ENCODE data around the gene EGFR. TPM values are rescaled to one million over a fixed set of nuclear protein-coding genes. Genes with fewer than 3 reads are reported as not detected.

Gene EGFR
- total RNA-seq, 1 donor from 2014 or later: 5.0 TPM

- peaks cover 2% of the 10 kb centered on the region for H3K27me3 Mint-ChIP-seq (ENCODE audit: unreplicated experiment)
- no peaks in the 10 kb centered on the region for H3K9me3 Mint-ChIP-seq (ENCODE audit: unreplicated experiment)
- H3K27ac Mint-ChIP-seq (ENCODE audit: unreplicated experiment): no peak overlapping the region
- no peak for DNase-seq (ENCODE audit: low spot score)
- TF ChIP-seq CTCF (IDR thresholded peaks at IDR 0.05; ENCODE audit: unreplicated experiment): no peak
- no peaks in the 10 kb centered on the region for H3K36me3 Mint-ChIP-seq (ENCODE audit: low read depth, unreplicated experiment)
- H3K4me3 Mint-ChIP-seq (ENCODE audit: unreplicated experiment): no peak overlapping the region
- no peaks in the 10 kb centered on the region for H3K4me1 Mint-ChIP-seq (ENCODE audit: unreplicated experiment)
Observed at GRCh38 chr7:54988516-54988915, 30.3 kb upstream of the EGFR start.

- Mint-ChIP-seq H3K4me1 (ENCODE audit: unreplicated experiment) (no peaks in the 10 kb centered on the region), H3K27me3 (ENCODE audit: unreplicated experiment) (peaks cover 2% of the 10 kb centered on the region), H3K27ac (ENCODE audit: unreplicated experiment) (no peak overlapping the region), H3K4me3 (ENCODE audit: unreplicated experiment) (no peak overlapping the region), H3K36me3 (ENCODE audit: low read depth, unreplicated experiment) (no peaks in the 10 kb centered on the region), H3K9me3 (ENCODE audit: unreplicated experiment) (no peaks in the 10 kb centered on the region)
- TF ChIP-seq CTCF (IDR thresholded peaks at IDR 0.05; ENCODE audit: unreplicated experiment): no peak
- no peak for DNase-seq (ENCODE audit: low spot score)
Observed at GRCh38 chr7:54989453-54990225, 29.2 kb upstream of the EGFR start.

- no peaks in the 10 kb centered on the region for H3K9me3 Mint-ChIP-seq (ENCODE audit: unreplicated experiment)
- TF ChIP-seq CTCF (IDR thresholded peaks at IDR 0.05; ENCODE audit: unreplicated experiment): no peak
- H3K36me3 Mint-ChIP-seq (ENCODE audit: low read depth, unreplicated experiment): no peaks in the 10 kb centered on the region
- DNase-seq (ENCODE audit: low spot score): no peak
- no peak overlapping the region for H3K4me3 Mint-ChIP-seq (ENCODE audit: unreplicated experiment)
- no peak overlapping the region for H3K27ac Mint-ChIP-seq (ENCODE audit: unreplicated experiment)
- no peaks in the 10 kb centered on the region for H3K27me3 Mint-ChIP-seq (ENCODE audit: unreplicated experiment)
- H3K4me1 Mint-ChIP-seq (ENCODE audit: unreplicated experiment): peaks cover 3% of the 10 kb centered on the region
Observed at GRCh38 chr7:54991341-54991740, 27.5 kb upstream of the EGFR start.

- no peak overlapping the region for H3K27ac Mint-ChIP-seq (ENCODE audit: unreplicated experiment)
- H3K36me3 Mint-ChIP-seq (ENCODE audit: low read depth, unreplicated experiment): no peaks in the 10 kb centered on the region
- DNase-seq (ENCODE audit: low spot score): no peak
- H3K27me3 Mint-ChIP-seq (ENCODE audit: unreplicated experiment): no peaks in the 10 kb centered on the region
- no peaks in the 10 kb centered on the region for H3K9me3 Mint-ChIP-seq (ENCODE audit: unreplicated experiment)
- TF ChIP-seq CTCF (IDR thresholded peaks at IDR 0.05; ENCODE audit: unreplicated experiment): no peak
- no peak overlapping the region for H3K4me3 Mint-ChIP-seq (ENCODE audit: unreplicated experiment)
- H3K4me1 Mint-ChIP-seq (ENCODE audit: unreplicated experiment): peaks cover 3% of the 10 kb centered on the region
Observed at GRCh38 chr7:54992871-54993475, 25.8 kb upstream of the EGFR start.

- no peak overlapping the region for H3K27ac Mint-ChIP-seq (ENCODE audit: unreplicated experiment)
- no peak for TF ChIP-seq CTCF (IDR thresholded peaks at IDR 0.05; ENCODE audit: unreplicated experiment)
- DNase-seq (ENCODE audit: low spot score): no peak
- no peaks in the 10 kb centered on the region for H3K27me3 Mint-ChIP-seq (ENCODE audit: unreplicated experiment)
- H3K36me3 Mint-ChIP-seq (ENCODE audit: low read depth, unreplicated experiment): no peaks in the 10 kb centered on the region
- H3K4me1 Mint-ChIP-seq (ENCODE audit: unreplicated experiment): peaks cover 3% of the 10 kb centered on the region
- no peaks in the 10 kb centered on the region for H3K9me3 Mint-ChIP-seq (ENCODE audit: unreplicated experiment)
- no peak overlapping the region for H3K4me3 Mint-ChIP-seq (ENCODE audit: unreplicated experiment)
Observed at GRCh38 chr7:54995166-54995565, 23.7 kb upstream of the EGFR start.
